ENCODE results near the gene BTF3L4. TPM values are rescaled to one million over a fixed set of nuclear protein-coding genes. Genes with fewer than 3 reads are reported as not detected.
"Not testable (repeated sequence)": the region's sequence is repeated elsewhere in the genome, so short reads cannot be mapped to it uniquely, and the experiment has no call there.

BTF3L4 gene
- total and polyA plus RNA-seq, 2 experiments from 2014 or later: 112 to 154 TPM

GRCh38 chr1:52072291-52072690 lies 16.2 kb downstream of the BTF3L4 start (continued):
- TF ChIP-seq ETS1 (IDR thresholded peaks at IDR 0.05) (no peak), EZH2 (IDR thresholded peaks at IDR 0.05; ENCODE audit: low read depth, unreplicated experiment) (no peak), CTCF (conservative IDR thresholded peaks at IDR 0.05; ENCODE audit: low read depth in 2 of 2) (no peak)

GRCh38 chr1:52077277-52077676 lies 21.2 kb downstream of the BTF3L4 start:
- H3K36me3 ChIP-seq (ENCODE audit: insufficient read depth); H3K27me3 ChIP-seq (ENCODE audit: insufficient read depth); H3K4me3 ChIP-seq; H3K4me3 Mint-ChIP-seq; H3K9me2 ChIP-seq (ENCODE audit: insufficient read depth); H3K4me2 ChIP-seq; H3K4me1 Mint-ChIP-seq; H3F3A ChIP-seq (replicated peaks; ENCODE audit: low read depth); H3K27me3 Mint-ChIP-seq (ENCODE audit: insufficient read depth, low read depth, poor library complexity); H3K4me1 ChIP-seq (ENCODE audit: insufficient read depth); H2AFZ ChIP-seq; H3K27ac Mint-ChIP-seq; H3K9me3 Mint-ChIP-seq; ATAC-seq; DNase-seq (ENCODE audit: low spot score): not testable (repeated sequence)
- Histone ChIP-seq H3K27ac (ENCODE audit: low read depth) (0 out of 2 replicates have a peak overlapping the region, but pooled peaks have one; percentile 36), H3K79me2 (replicated peaks; ENCODE audit: insufficient read depth) (peaks cover 81% of the 10 kb centered on the region), H4K20me1 (replicated peaks; ENCODE audit: insufficient read depth) (peaks cover 33% of the 10 kb centered on the region)
- H3K36me3 Mint-ChIP-seq (ENCODE audit: low read depth): peaks cover 38% of the 10 kb centered on the region

- no peaks in the 10 kb centered on the region for H3K27me3 ChIP-seq (ENCODE audit: insufficient read depth)
- ATAC-seq (no peak), DNase-seq (ENCODE audit: low spot score) (no peak)
- Mint-ChIP-seq H3K36me3 (ENCODE audit: low read depth) (peaks cover 21% of the 10 kb centered on the region; the same call in 2 of the 3 replicates), H3K27me3 (ENCODE audit: insufficient read depth, low read depth, poor library complexity) (peaks cover 2% of the 10 kb centered on the region), H3K4me3 (no peak overlapping the region), H3K9me3 (no peaks in the 10 kb centered on the region), H3K4me1 (no peaks in the 10 kb centered on the region), H3K27ac (no peak overlapping the region)
- H3K79me2 ChIP-seq (replicated peaks; ENCODE audit: insufficient read depth): peaks cover 69% of the 10 kb centered on the region
- no peak overlapping the region for H3K4me2 ChIP-seq
- no peaks in the 10 kb centered on the region for H3K36me3 ChIP-seq (ENCODE audit: insufficient read depth)
- H3K9me2 ChIP-seq (ENCODE audit: insufficient read depth): no peaks in the 10 kb centered on the region
- no peak overlapping the region for H2AFZ ChIP-seq
- H3K4me1 ChIP-seq (ENCODE audit: insufficient read depth): no peaks in the 10 kb centered on the region
- H3F3A ChIP-seq (replicated peaks; ENCODE audit: low read depth): 0 out of 2 replicates have a peak, but pooled peaks cover 4% of the 10 kb centered on the region
- H3K27ac ChIP-seq (ENCODE audit: low read depth): peak overlapping the region; percentile 12; the same call in 1 of the 2 replicates
- peaks cover 19% of the 10 kb centered on the region for H4K20me1 ChIP-seq (replicated peaks; ENCODE audit: insufficient read depth)
- no peak overlapping the region for H3K4me3 ChIP-seq
- TF ChIP-seq CTCF (conservative IDR thresholded peaks at IDR 0.05; ENCODE audit: low read depth in 2 of 2) (no peak), ZNF331 (CRISPR knock-in tag; IDR thresholded peaks at IDR 0.05; ENCODE audit: low read depth) (no peak), REST (IDR thresholded peaks at IDR 0.05; ENCODE audit: unreplicated experiment) (no peak), EZH2 (IDR thresholded peaks at IDR 0.05; ENCODE audit: low read depth, unreplicated experiment) (no peak), STAT1 (IDR thresholded peaks at IDR 0.05; ENCODE audit: unreplicated experiment) (no peak), JUNB (IDR thresholded peaks at IDR 0.05; ENCODE audit: unreplicated experiment) (no peak), CREB1 (CRISPR knock-in tag; IDR thresholded peaks at IDR 0.05; ENCODE audit: low read depth) (no peak)
These were observed 23.9 kb downstream of the BTF3L4 start for GRCh38 chr1:52080014-52080415.

- H3K27me3 Mint-ChIP-seq (ENCODE audit: insufficient read depth, low read depth, poor library complexity); ATAC-seq; H3K27me3 ChIP-seq (ENCODE audit: insufficient read depth); H3F3A ChIP-seq (replicated peaks; ENCODE audit: low read depth); H3K4me1 ChIP-seq (ENCODE audit: insufficient read depth); H3K9me3 Mint-ChIP-seq; H3K4me3 ChIP-seq; H3K4me3 Mint-ChIP-seq; H3K9me2 ChIP-seq (ENCODE audit: insufficient read depth); H3K27ac ChIP-seq (ENCODE audit: low read depth); H3K4me1 Mint-ChIP-seq; H3K79me2 ChIP-seq (replicated peaks; ENCODE audit: insufficient read depth); H2AFZ ChIP-seq; H4K20me1 ChIP-seq (replicated peaks; ENCODE audit: insufficient read depth); DNase-seq (ENCODE audit: low spot score); H3K27ac Mint-ChIP-seq; H3K4me2 ChIP-seq: not testable (repeated sequence)
- peaks cover 55% of the 10 kb centered on the region for H3K36me3 Mint-ChIP-seq (ENCODE audit: low read depth)
- peaks cover 15% of the 10 kb centered on the region; the same call in 1 of the 2 replicates for H3K36me3 ChIP-seq (ENCODE audit: insufficient read depth)
These were observed 31.8 kb downstream of the BTF3L4 start for GRCh38 chr1:52087892-52088291.
